Parathyroid adenoma (tissue), 2 donors: ENCODE results near the gene RFX2.
A peak's percentile ranks its signal among the peaks of the same experiment; 100 is the strongest.

Experiments
- H2AFZ ChIP-seq: fragments of 300-600 bp; sonication (generic); one replicate; pipeline ENCODE4 v1.7.0; 2017; ENCODE audit warnings: antibody characterized with exemption, mild to moderate bottlenecking
- H3K27ac ChIP-seq: fragments of 300-600 bp; sonication (generic); one replicate; pipeline ENCODE4 v1.7.0; 2017
- H3K27me3 ChIP-seq: fragments of 300-600 bp; sonication (generic); one replicate; pipeline ENCODE4 v1.7.0; 2017; ENCODE audit warnings: low read length; ENCODE audit not compliant: control insufficient read depth, insufficient read depth
- H3K36me3 ChIP-seq: fragments of 300-600 bp; sonication (generic); one replicate; pipeline ENCODE4 v1.7.0; 2017; ENCODE audit warnings: low read length; ENCODE audit not compliant: control insufficient read depth, insufficient read depth
- H3K4me1 ChIP-seq: fragments of 300-600 bp; sonication (generic); one replicate; pipeline ENCODE4 v1.7.0; 2017; ENCODE audit warnings: control low read depth
- H3K4me2 ChIP-seq: fragments of 300-600 bp; sonication (generic); one replicate; pipeline ENCODE4 v1.7.0; 2017; ENCODE audit warnings: low read length
- H3K4me3 ChIP-seq: fragments of 300-600 bp; sonication (generic); one replicate; pipeline ENCODE4 v1.7.0; 2017; ENCODE audit warnings: low read depth, low read length
- H3K79me2 ChIP-seq: fragments of 300-600 bp; sonication (generic); one replicate; pipeline ENCODE4 v1.7.0; 2017; ENCODE audit warnings: control low read depth
- H3K9ac ChIP-seq: fragments of 300-600 bp; sonication (generic); one replicate; pipeline ENCODE4 v1.7.0; 2017; ENCODE audit warnings: mild to moderate bottlenecking
- H3K9me3 ChIP-seq: fragments of 300-600 bp; sonication (generic); one replicate; pipeline ENCODE4 v1.7.0; 2017; ENCODE audit warnings: low read length; ENCODE audit not compliant: control insufficient read depth
- CTCF ChIP-seq: fragments of 300-600 bp; sonication (generic); IDR thresholded peaks from one replicate; pipeline ENCODE4 v1.7.0; 2017; ENCODE audit warnings: antibody characterized with exemption, mild to moderate bottlenecking
- donor health status: primary hyperparathyroidism.

The RFX2 gene

DNA sequence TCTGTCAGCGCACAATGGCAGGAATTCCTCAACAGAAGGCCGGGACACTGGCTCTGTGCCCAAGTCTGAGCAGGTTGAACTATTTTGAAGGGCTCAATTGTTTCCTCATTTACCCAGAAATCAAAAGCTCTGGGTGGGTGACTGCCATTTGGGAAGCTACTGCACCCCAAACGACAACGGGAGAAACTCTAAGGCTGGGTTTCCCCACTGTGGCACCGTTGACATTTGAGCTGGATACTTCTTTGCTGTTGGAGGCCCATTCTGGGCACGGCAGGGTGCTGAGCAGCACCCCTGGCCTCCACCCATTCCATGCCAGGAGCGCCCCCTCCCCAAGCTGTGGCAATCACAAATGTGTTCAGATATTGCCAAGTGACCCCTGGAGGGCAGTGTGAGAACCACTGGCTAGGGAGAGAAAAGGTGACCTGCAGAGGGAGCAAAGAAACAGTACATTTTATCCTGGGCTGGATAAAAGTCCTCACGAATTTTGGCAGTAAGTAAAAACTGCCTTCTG lies 62.5 kb downstream of the RFX2 start:
- Histone ChIP-seq H3K4me3 (no peak overlapping the region), H3K4me2 (no peak overlapping the region), H2AFZ (no peak overlapping the region), H3K27ac (no peak overlapping the region), H3K9me3 (no peaks in the 10 kb centered on the region), H3K36me3 (no peaks in the 10 kb centered on the region), H3K79me2 (peaks cover 4% of the 10 kb centered on the region), H3K9ac (no peak overlapping the region), H3K27me3 (no peaks in the 10 kb centered on the region), H3K4me1 (peaks cover 3% of the 10 kb centered on the region)
- peak; percentile 32 for TF ChIP-seq CTCF

DNA sequence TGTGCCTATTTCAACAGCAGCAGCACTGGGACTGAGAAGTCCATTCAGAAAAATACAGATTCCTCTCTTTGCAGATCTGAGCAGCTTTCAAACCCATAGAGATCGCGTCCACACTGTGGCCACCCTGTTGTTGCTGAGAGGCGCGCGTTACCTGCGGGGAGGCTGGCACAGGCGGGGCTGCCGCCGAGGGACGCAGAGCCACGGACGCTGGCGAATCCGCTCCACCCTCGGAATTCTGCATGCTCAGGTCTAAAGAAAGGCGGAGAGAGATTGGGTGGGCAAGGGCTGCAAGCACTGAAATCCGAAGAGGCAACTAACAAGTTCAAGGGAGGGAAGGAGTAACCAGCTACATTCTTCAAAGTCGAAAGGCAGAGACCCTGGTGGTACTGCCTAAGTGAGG lies 63.0 kb downstream of the RFX2 start:
- Histone ChIP-seq H3K27ac (no peak overlapping the region), H3K4me3 (no peak overlapping the region), H3K9ac (no peak overlapping the region), H3K36me3 (no peaks in the 10 kb centered on the region), H3K79me2 (peaks cover 4% of the 10 kb centered on the region), H2AFZ (no peak overlapping the region), H3K4me1 (peaks cover 3% of the 10 kb centered on the region), H3K9me3 (no peaks in the 10 kb centered on the region), H3K27me3 (no peaks in the 10 kb centered on the region), H3K4me2 (no peak overlapping the region)
- TF ChIP-seq CTCF: no peak

DNA sequence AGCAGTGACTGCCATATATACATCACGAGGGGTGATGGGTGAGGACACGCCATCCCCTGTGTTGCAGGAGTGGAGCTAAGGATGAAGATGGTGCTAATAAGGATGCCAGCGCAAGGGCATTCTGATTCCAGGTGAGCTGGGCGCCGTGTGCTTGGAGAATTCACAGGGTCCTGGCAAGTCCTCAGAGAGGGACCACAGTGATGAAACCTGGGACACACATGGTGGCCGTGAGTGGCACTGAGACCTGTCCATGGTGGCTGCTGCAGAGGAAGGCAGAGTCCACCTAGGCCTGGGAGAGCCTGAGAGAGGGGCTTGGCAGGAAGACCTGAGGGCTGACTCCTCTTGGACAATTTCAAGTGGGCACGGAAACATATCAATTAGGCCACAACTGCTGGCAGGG lies 65.2 kb downstream of the RFX2 start:
- Histone ChIP-seq H3K9me3 (no peaks in the 10 kb centered on the region), H3K9ac (no peak overlapping the region), H3K4me2 (no peak overlapping the region), H3K4me1 (peaks cover 3% of the 10 kb centered on the region), H3K27me3 (no peaks in the 10 kb centered on the region), H3K4me3 (no peak overlapping the region), H3K79me2 (peaks cover 4% of the 10 kb centered on the region), H3K36me3 (no peaks in the 10 kb centered on the region), H2AFZ (no peak overlapping the region), H3K27ac (no peak overlapping the region)
- TF ChIP-seq CTCF: no peak

GRCh38 chr19:6044056-6044805 lies 66.1 kb downstream of the RFX2 start:
- no peak overlapping the region for H3K4me2 ChIP-seq
- no peak overlapping the region for H3K27ac ChIP-seq
- no peaks in the 10 kb centered on the region for H3K36me3 ChIP-seq
- no peaks in the 10 kb centered on the region for H3K9me3 ChIP-seq
- H3K9ac ChIP-seq: no peak overlapping the region
- H2AFZ ChIP-seq: no peak overlapping the region
- H3K27me3 ChIP-seq: no peaks in the 10 kb centered on the region
- no peaks in the 10 kb centered on the region for H3K79me2 ChIP-seq
- no peak for TF ChIP-seq CTCF
- H3K4me1 ChIP-seq: peaks cover 3% of the 10 kb centered on the region
- no peak overlapping the region for H3K4me3 ChIP-seq
